GM12878 (cell line): ENCODE results near the gene SRBD1.

Experiments used
- ATF2 ChIP-seq: IDR thresholded peaks from 2 replicates; pipeline ENCODE4 v1.6.1; 2012; ENCODE audit warnings: low read length, inconsistent platforms
- CTCF ChIP-seq, 3 experiments: IDR thresholded peaks in 2 of 3; conservative IDR thresholded peaks in 1 of 3; 2 replicates each; pipeline ENCODE4 v1.5.1; 2011; ENCODE audit warnings: low read depth in 3 of 3, low read length in 3 of 3, mild to moderate bottlenecking in 3 of 3, control low read depth in 2 of 3, moderate library complexity in 2 of 3, inconsistent platforms in 1 of 3, mixed read lengths in 1 of 3; ENCODE audit not compliant: control insufficient read depth in 2 of 3, insufficient read depth in 1 of 3; ENCODE audit errors: extremely low read depth in 1 of 3
- MYC ChIP-seq: IDR thresholded peaks from 2 replicates; pipeline ENCODE4 v1.6.1; 2011; ENCODE audit warnings: mild to moderate bottlenecking, low read length, moderate library complexity, inconsistent platforms; ENCODE audit not compliant: insufficient read depth, insufficient replicate concordance, insufficient read length, severe bottlenecking
- NRF1 ChIP-seq: conservative IDR thresholded peaks from 2 replicates; pipeline ENCODE4 v1.6.1; 2011; ENCODE audit warnings: mild to moderate bottlenecking, low read depth, low read length, improper control_type of control experiment
- POLR2A ChIP-seq: IDR thresholded peaks from 2 replicates; pipeline ENCODE4 v1.6.1; 2011; ENCODE audit warnings: low read depth, mild to moderate bottlenecking, low read length
- RAD51 ChIP-seq: fragments of 450-650 bp; IDR thresholded peaks from 2 replicates; pipeline ENCODE4 v1.6.1; 2016; ENCODE audit warnings: moderate library complexity, mild to moderate bottlenecking, inconsistent platforms
- REST ChIP-seq: IDR thresholded peaks from 2 replicates; pipeline ENCODE4 v1.6.1; 2012; ENCODE audit warnings: mild to moderate bottlenecking, low read depth, low read length
- TCF3 ChIP-seq: IDR thresholded peaks from 2 replicates; pipeline ENCODE4 v1.6.1; 2012; ENCODE audit warnings: low read depth, mild to moderate bottlenecking, low read length, borderline replicate concordance; ENCODE audit not compliant: insufficient read depth
- ZNF274 ChIP-seq: IDR thresholded peaks from one replicate; pipeline ENCODE4 v1.8.0; 2011; ENCODE audit not compliant: insufficient read length, insufficient read depth
- ZSCAN29 ChIP-seq: fragments of 450-650 bp; IDR thresholded peaks from 2 replicates; pipeline ENCODE4 v1.6.1; 2017; ENCODE audit warnings: mild to moderate bottlenecking, moderate library complexity
- TF ChIP-seq, protein P1 (sequence below): IDR thresholded peaks from 2 replicates; pipeline ENCODE4 v1.6.1; 2012; ENCODE audit warnings: low read depth, low read length, improper control_type of control experiment

DNA sequence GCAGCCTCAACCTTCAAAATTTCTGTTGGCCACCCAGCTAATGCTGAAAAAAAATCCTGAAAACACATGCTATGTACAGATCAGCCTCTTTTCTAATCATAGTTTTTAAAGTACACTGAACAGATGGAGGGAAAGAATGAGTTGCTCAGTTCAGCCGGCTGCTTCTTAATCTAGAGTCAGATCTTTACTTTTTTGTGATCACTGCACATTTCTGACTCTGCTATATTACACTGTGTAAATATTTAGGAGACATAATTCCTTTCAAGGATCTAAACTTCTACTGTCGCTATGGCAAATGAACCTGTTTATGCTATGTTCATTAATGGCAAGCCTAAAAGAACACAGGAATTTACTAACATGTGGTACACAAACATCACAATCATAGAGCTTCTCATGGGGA, 114.2 kb downstream of the SRBD1 start:
- TF ChIP-seq, protein P1, sequence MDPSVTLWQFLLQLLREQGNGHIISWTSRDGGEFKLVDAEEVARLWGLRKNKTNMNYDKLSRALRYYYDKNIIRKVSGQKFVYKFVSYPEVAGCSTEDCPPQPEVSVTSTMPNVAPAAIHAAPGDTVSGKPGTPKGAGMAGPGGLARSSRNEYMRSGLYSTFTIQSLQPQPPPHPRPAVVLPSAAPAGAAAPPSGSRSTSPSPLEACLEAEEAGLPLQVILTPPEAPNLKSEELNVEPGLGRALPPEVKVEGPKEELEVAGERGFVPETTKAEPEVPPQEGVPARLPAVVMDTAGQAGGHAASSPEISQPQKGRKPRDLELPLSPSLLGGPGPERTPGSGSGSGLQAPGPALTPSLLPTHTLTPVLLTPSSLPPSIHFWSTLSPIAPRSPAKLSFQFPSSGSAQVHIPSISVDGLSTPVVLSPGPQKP: no peak
- TF ChIP-seq ZSCAN29 (no peak), MYC (no peak), RAD51 (no peak), NRF1 (no peak), POLR2A (no peak), CTCF (IDR thresholded peaks at IDR 0.05 in 2 of 3, conservative IDR thresholded peaks at IDR 0.05 in 1 of 3; ENCODE audit: control insufficient read depth in 2 of 3, extremely low read depth in 1 of 3, insufficient read depth in 1 of 3, low read depth in 3 of 3, low read length in 3 of 3) (no peak), TCF3 (no peak), ZNF274 (no peak), ATF2 (no peak), REST (no peak)
